ENCODE measurements around the gene KRTAP1-4. TPM values are rescaled to one million over a fixed set of nuclear protein-coding genes. Genes with fewer than 3 reads are reported as not detected.
"Not testable (repeated sequence)": the region's sequence is repeated elsewhere in the genome, so short reads cannot be mapped to it uniquely, and the experiment has no call there.

The KRTAP1-4 gene
- total RNA-seq, 1 donor from 2014 or later: not detected

DNA sequence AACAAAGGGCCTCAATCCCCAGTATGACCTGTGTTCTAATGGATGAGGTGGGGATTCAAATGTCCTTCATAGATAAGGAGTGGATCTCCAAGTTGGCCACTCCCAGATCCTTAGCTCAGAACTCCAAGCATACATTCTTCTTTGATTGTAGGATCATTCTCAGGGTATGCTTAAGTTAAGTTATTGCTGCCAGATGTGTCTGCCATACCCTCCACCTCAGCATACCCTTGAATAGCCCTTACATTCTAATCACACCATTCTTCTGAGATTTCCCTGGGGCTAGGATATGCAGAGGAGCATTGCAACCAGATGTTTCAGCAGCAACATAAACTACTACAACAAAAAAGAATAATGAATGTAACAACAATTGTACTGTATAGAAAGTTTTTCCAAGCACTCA, 37.3 kb upstream of the KRTAP1-4 start:
- no peaks in the 10 kb centered on the region for H3K27me3 Mint-ChIP-seq (ENCODE audit: low read depth)
- TF ChIP-seq, protein P1, sequence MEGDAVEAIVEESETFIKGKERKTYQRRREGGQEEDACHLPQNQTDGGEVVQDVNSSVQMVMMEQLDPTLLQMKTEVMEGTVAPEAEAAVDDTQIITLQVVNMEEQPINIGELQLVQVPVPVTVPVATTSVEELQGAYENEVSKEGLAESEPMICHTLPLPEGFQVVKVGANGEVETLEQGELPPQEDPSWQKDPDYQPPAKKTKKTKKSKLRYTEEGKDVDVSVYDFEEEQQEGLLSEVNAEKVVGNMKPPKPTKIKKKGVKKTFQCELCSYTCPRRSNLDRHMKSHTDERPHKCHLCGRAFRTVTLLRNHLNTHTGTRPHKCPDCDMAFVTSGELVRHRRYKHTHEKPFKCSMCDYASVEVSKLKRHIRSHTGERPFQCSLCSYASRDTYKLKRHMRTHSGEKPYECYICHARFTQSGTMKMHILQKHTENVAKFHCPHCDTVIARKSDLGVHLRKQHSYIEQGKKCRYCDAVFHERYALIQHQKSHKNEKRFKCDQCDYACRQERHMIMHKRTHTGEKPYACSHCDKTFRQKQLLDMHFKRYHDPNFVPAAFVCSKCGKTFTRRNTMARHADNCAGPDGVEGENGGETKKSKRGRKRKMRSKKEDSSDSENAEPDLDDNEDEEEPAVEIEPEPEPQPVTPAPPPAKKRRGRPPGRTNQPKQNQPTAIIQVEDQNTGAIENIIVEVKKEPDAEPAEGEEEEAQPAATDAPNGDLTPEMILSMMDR (conservative IDR thresholded peaks at IDR 0.05): no peak
- no peak for DNase-seq (ENCODE audit: low read depth, low spot score)
- H3K4me1 Mint-ChIP-seq: no peaks in the 10 kb centered on the region
- no peak overlapping the region for H3K27ac Mint-ChIP-seq (ENCODE audit: unreplicated experiment)
- H3K9me3 Mint-ChIP-seq: no peaks in the 10 kb centered on the region
- no peaks in the 10 kb centered on the region for H3K36me3 Mint-ChIP-seq (ENCODE audit: low read depth)
- no peak overlapping the region for H3K4me3 Mint-ChIP-seq

- TF ChIP-seq, protein P1 (conservative IDR thresholded peaks at IDR 0.05): no peak
- DNase-seq (ENCODE audit: low read depth, low spot score): no peak
- no peaks in the 10 kb centered on the region for H3K27me3 Mint-ChIP-seq (ENCODE audit: low read depth)
- H3K9me3 Mint-ChIP-seq: no peaks in the 10 kb centered on the region
- no peak within 1 kb of the TSS for H3K4me3 Mint-ChIP-seq
- no peaks in the 10 kb centered on the region for H3K4me1 Mint-ChIP-seq
- no peaks in the 10 kb centered on the region for H3K36me3 Mint-ChIP-seq (ENCODE audit: low read depth)
- no peak within 1 kb of the TSS for H3K27ac Mint-ChIP-seq (ENCODE audit: unreplicated experiment)
Measured at GRCh38 chr17:41065829-41066624, 36.0 kb upstream of the KRTAP1-4 start, which contains the start of gene KRTAP2-4. KRTAP2-4 (minus strand) TSS chr17:41065879; CDS start chr17:41065845, 34 bp downstream.

GRCh38 chr17:41065016-41065689, 35.2 kb upstream of the KRTAP1-4 start:
- not testable (repeated sequence) for H3K36me3 Mint-ChIP-seq (ENCODE audit: low read depth); H3K4me3 Mint-ChIP-seq; DNase-seq (ENCODE audit: low read depth, low spot score); H3K4me1 Mint-ChIP-seq; H3K27ac Mint-ChIP-seq (ENCODE audit: unreplicated experiment); H3K27me3 Mint-ChIP-seq (ENCODE audit: low read depth); H3K9me3 Mint-ChIP-seq

- no peak overlapping the region for H3K27ac Mint-ChIP-seq (ENCODE audit: unreplicated experiment)
- no peaks in the 10 kb centered on the region for H3K9me3 Mint-ChIP-seq
- no peaks in the 10 kb centered on the region for H3K27me3 Mint-ChIP-seq (ENCODE audit: low read depth)
- TF ChIP-seq, protein P1 (conservative IDR thresholded peaks at IDR 0.05): no peak
- H3K4me1 Mint-ChIP-seq: peaks cover 6% of the 10 kb centered on the region
- no peak for DNase-seq (ENCODE audit: low read depth, low spot score)
- H3K36me3 Mint-ChIP-seq (ENCODE audit: low read depth): no peaks in the 10 kb centered on the region
- no peak overlapping the region for H3K4me3 Mint-ChIP-seq
Measured at GRCh38 chr17:41064301-41064700, 34.3 kb upstream of the KRTAP1-4 start.

GRCh38 chr17:41063449-41063848, 33.5 kb upstream of the KRTAP1-4 start:
- no peak overlapping the region for H3K27ac Mint-ChIP-seq (ENCODE audit: unreplicated experiment)
- H3K27me3 Mint-ChIP-seq (ENCODE audit: low read depth): no peaks in the 10 kb centered on the region
- H3K4me1 Mint-ChIP-seq: peaks cover 8% of the 10 kb centered on the region
- DNase-seq (ENCODE audit: low read depth, low spot score): no peak
- no peaks in the 10 kb centered on the region for H3K36me3 Mint-ChIP-seq (ENCODE audit: low read depth)
- H3K4me3 Mint-ChIP-seq: no peak overlapping the region
- H3K9me3 Mint-ChIP-seq: no peaks in the 10 kb centered on the region
- TF ChIP-seq, protein P1 (conservative IDR thresholded peaks at IDR 0.05): no peak

DNA sequence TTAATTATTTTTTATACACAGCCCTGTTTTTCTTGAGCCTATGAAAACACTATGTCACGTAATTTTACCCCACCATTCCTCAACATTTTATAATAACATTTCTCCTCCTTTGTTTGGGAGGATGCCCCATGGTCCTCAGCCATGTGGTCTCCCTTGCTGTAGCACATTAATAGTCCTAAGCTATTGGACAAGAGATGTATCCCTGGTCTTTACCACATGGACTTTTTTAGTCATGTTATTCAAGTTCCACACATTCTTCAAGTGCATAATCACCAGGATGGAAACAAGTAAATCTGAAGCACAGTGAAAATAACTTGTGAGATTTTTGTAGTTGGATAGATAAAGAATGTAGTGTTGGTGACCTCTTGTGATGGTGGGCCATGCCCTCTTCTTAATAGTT, 32.0 kb upstream of the KRTAP1-4 start:
- no peak for DNase-seq (ENCODE audit: low read depth, low spot score)
- peaks cover 8% of the 10 kb centered on the region for H3K4me1 Mint-ChIP-seq
- no peaks in the 10 kb centered on the region for H3K27me3 Mint-ChIP-seq (ENCODE audit: low read depth)
- H3K27ac Mint-ChIP-seq (ENCODE audit: unreplicated experiment): peak overlapping the region; percentile 43
- H3K4me3 Mint-ChIP-seq: no peak overlapping the region
- TF ChIP-seq, protein P1 (conservative IDR thresholded peaks at IDR 0.05): no peak
- peaks cover 7% of the 10 kb centered on the region for H3K9me3 Mint-ChIP-seq
- H3K36me3 Mint-ChIP-seq (ENCODE audit: low read depth): no peaks in the 10 kb centered on the region

All from neural crest cell (in vitro differentiated cells).